IMR-90 (cell line): ENCODE measurements around the gene LCP1. TPM values are rescaled to one million over a fixed set of nuclear protein-coding genes. Genes with fewer than 3 reads are reported as not detected.

Experiments used
- ATAC-seq: fragments of 200-7000 bp; cut with Tn5 transposase; 2 replicates; pipeline ENCODE4 v1.9.1; 2020; ENCODE audit warnings: low read depth, mild to moderate bottlenecking, moderate library complexity
- BruUV-seq: library from RNA; stranded (reverse); fragments of 400-500 nt; replicated peaks from 2 replicates; lab custom pipeline; 2021; lab: Mats Ljungman, UMichigan
- CTCF ChIA-PET: fragments of 300-600 bp; formaldehyde crosslinking; extraction: SDS; loops from one replicate; lab custom pipeline; 2021; ENCODE audit warnings: antibody characterized with exemption; lab: Yijun Ruan, JAX
- POLR2A ChIA-PET: fragments of 300-600 bp; sonication (Branson Sonifier 250); formaldehyde crosslinking; loops from one replicate; lab custom pipeline; 2022; ENCODE audit warnings: antibody characterized with exemption; ENCODE audit not compliant: unreplicated experiment; lab: Charles Lee
- DNase-seq: peaks from one replicate; pipeline ENCODE4 v3.0.0; 2013
- H2AFZ ChIP-seq: replicated peaks from 2 replicates; pipeline ENCODE3; 2013; ENCODE audit warnings: low read length, mild to moderate bottlenecking; ENCODE audit not compliant: poor library complexity
- H2AK5ac ChIP-seq: 2 replicates; pipeline ENCODE4 v1.6.1; 2013; ENCODE audit warnings: low read depth, low read length, inconsistent platforms
- H2AK9ac ChIP-seq: replicated peaks from 2 replicates; pipeline ENCODE3; 2013; ENCODE audit warnings: mild to moderate bottlenecking, low read depth, low read length, moderate library complexity; ENCODE audit not compliant: poor library complexity
- H2BK120ac ChIP-seq: 2 replicates; pipeline ENCODE4 v1.6.1; 2013; ENCODE audit warnings: low read depth, low read length, inconsistent platforms
- H2BK15ac ChIP-seq: 3 replicates; pipeline ENCODE4 v1.6.1; 2013; ENCODE audit warnings: low read depth, low read length, inconsistent platforms
- H2BK20ac ChIP-seq: 2 replicates; pipeline ENCODE4 v1.6.1; 2013; ENCODE audit warnings: low read depth, mild to moderate bottlenecking, inconsistent platforms, low read length, moderate library complexity
- H2BK5ac ChIP-seq: 2 replicates; pipeline ENCODE4 v1.6.1; 2013; ENCODE audit warnings: mild to moderate bottlenecking, low read depth, low read length, inconsistent platforms; ENCODE audit not compliant: poor library complexity, severe bottlenecking
- H3K14ac ChIP-seq: replicated peaks from 2 replicates; pipeline ENCODE4 v1.6.1; 2013; ENCODE audit warnings: low read depth, low read length, inconsistent platforms
- H3K18ac ChIP-seq: 2 replicates; pipeline ENCODE4 v1.6.1; 2013; ENCODE audit warnings: low read depth, low read length, control low read depth
- H3K23ac ChIP-seq: 2 replicates; pipeline ENCODE4 v1.6.1; 2013; ENCODE audit warnings: low read depth, low read length, inconsistent platforms
- H3K27ac ChIP-seq: 2 replicates; pipeline ENCODE4 v1.5.1; 2013; ENCODE audit warnings: mild to moderate bottlenecking, control low read depth, low read length; ENCODE audit not compliant: insufficient read depth
- H3K27me3 ChIP-seq: 2 replicates; pipeline ENCODE4 v1.6.1; 2013; ENCODE audit warnings: low read length; ENCODE audit not compliant: control insufficient read depth, insufficient read depth
- H3K36me3 ChIP-seq: 2 replicates; pipeline ENCODE4 v1.6.1; 2013; ENCODE audit warnings: low read length, mixed read lengths; ENCODE audit not compliant: control insufficient read depth, insufficient read depth
- H3K4ac ChIP-seq: 2 replicates; pipeline ENCODE4 v1.6.1; 2013; ENCODE audit warnings: low read depth, low read length, inconsistent platforms
- H3K4me1 ChIP-seq: 2 replicates; pipeline ENCODE4 v1.6.1; 2013; ENCODE audit warnings: low read length, mixed read lengths; ENCODE audit not compliant: control insufficient read depth, insufficient read depth
- H3K4me2 ChIP-seq: 2 replicates; pipeline ENCODE4 v1.6.1; 2013; ENCODE audit warnings: low read depth, mild to moderate bottlenecking, control low read depth, low read length, moderate library complexity
- H3K4me3 ChIP-seq: 2 replicates; pipeline ENCODE4 v1.5.1; 2013; ENCODE audit warnings: low read depth, mild to moderate bottlenecking, control low read depth, low read length, moderate library complexity; ENCODE audit not compliant: insufficient read depth
- H3K56ac ChIP-seq: 2 replicates; pipeline ENCODE4 v1.6.1; 2013; ENCODE audit warnings: low read length, inconsistent platforms; ENCODE audit not compliant: insufficient read depth; ENCODE audit errors: extremely low read depth
- H3K79me1 ChIP-seq, 2 experiments: 2 replicates each; pipeline ENCODE4 v1.6.1; 2013; ENCODE audit warnings: low read length in 2 of 2, inconsistent platforms in 1 of 2, low read depth in 1 of 2
- H3K9ac ChIP-seq: 2 replicates; pipeline ENCODE4 v1.6.1; 2013; ENCODE audit warnings: low read depth, low read length, control low read depth
- H3K9me1 ChIP-seq: 2 replicates; pipeline ENCODE4 v1.6.1; 2013; ENCODE audit warnings: low read length, inconsistent platforms; ENCODE audit not compliant: insufficient read depth
- H3K9me3 ChIP-seq: 2 replicates; pipeline ENCODE4 v1.6.1; 2013; ENCODE audit warnings: low read length; ENCODE audit not compliant: control insufficient read depth, insufficient read depth
- H4K20me1 ChIP-seq: 2 replicates; pipeline ENCODE4 v1.6.1; 2013; ENCODE audit warnings: low read length, inconsistent platforms; ENCODE audit not compliant: insufficient read depth
- H4K5ac ChIP-seq: 2 replicates; pipeline ENCODE4 v1.6.1; 2013; ENCODE audit warnings: mild to moderate bottlenecking, low read depth, low read length, control low read depth
- H4K8ac ChIP-seq, 2 experiments: 2 replicates each; pipeline ENCODE4 v1.6.1; 2013; ENCODE audit warnings: low read depth in 2 of 2, low read length in 2 of 2, control low read depth in 1 of 2, inconsistent platforms in 1 of 2
- H4K91ac ChIP-seq: 2 replicates; pipeline ENCODE4 v1.6.1; 2013; ENCODE audit warnings: low read depth, low read length, inconsistent platforms; ENCODE audit not compliant: insufficient read depth
- MAZ ChIP-seq: IDR thresholded peaks from 2 replicates; pipeline ENCODE4 v1.6.1; 2012; ENCODE audit warnings: low read depth, mild to moderate bottlenecking, low read length, improper control_type of control experiment, moderate library complexity, borderline replicate concordance
- RFX5 ChIP-seq: IDR thresholded peaks from 2 replicates; pipeline ENCODE4 v1.8.0; 2012; ENCODE audit warnings: low read depth, mild to moderate bottlenecking, low read length, moderate library complexity
- WGBS, 2 experiments: methylation state at CpG; one replicate each; pipeline versions ENCODE4 v1.1.5 to v1.1.7; 2013; ENCODE audit warnings: missing lambda C conversion rate in 2 of 2; ENCODE audit not compliant: insufficient read length in 1 of 2; ENCODE audit errors: extremely low coverage in 2 of 2; 5-methylcytosine and 5-hydroxymethylcytosine counted together
- dilution Hi-C: fragments of 300-500 bp; cut with HindIII; formaldehyde crosslinking; loops from one replicate; pipeline ENCODE4 v1.14.3; 2018; ENCODE audit warnings: low sequenced_read_pairs; ENCODE audit not compliant: unreplicated experiment
- in situ Hi-C: fragments of 300-500 bp; cut with MboI; formaldehyde crosslinking; loops from 3 replicates; pipeline ENCODE4 v1.14.3; 2019; ENCODE audit warnings: low sequenced_read_pairs, inconsistent platforms, mixed read lengths
- intact Hi-C: fragments of 100-400 bp; cut with micrococcal nuclease; formaldehyde crosslinking; loops from 2 replicates; pipeline ENCODE4 v1.10.0; 2022
- polyA plus RNA-seq, 3 experiments: library from polyadenylated mRNA; depleted of rRNA; stranded (reverse); fragments of >200 nt; gene quantifications; 2 replicates each; pipeline ENCODE4 v1.2.3, GENCODE V29; 2012; ENCODE audit warnings: low replicate concordance in 1 of 3
- total RNA-seq: library from RNA; depleted of rRNA; stranded (reverse); fragments of >200 nt; gene quantifications from 2 replicates; pipeline ENCODE4 v1.2.3, GENCODE V29; 2012

The LCP1 gene
- total and polyA plus RNA-seq, 2 of the 4 experiments (the other 2 are of a cell fraction) = not detected

DNA sequence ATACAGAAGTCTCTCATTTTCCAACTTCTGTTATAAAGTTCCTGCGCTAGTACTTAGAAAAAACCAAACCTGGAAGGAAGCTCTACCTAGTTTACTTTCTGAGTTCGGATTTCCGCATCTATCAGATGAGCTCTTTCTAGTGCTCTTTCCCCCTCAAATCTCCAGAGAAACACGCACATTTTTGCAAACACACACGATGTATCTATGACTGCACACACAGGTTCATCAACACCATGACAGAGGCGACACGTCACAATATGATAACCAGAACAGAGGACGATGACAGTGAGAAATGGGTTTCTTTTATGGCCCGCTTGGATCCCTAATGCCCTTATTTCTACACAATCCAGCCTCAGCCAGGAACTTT lies 29.1 kb upstream of the LCP1 start:
- ATAC-seq (no peak), DNase-seq (no peak)
- H3K14ac ChIP-seq = no peak overlapping the region
- no peak overlapping the region for H2BK20ac ChIP-seq
- intact Hi-C loops = no loop called here
- ChIA-PET POLR2A (no interaction called here), CTCF (no interaction called here)
- H2BK5ac ChIP-seq = no peak overlapping the region
- no peak overlapping the region for H4K8ac ChIP-seq
- no peak overlapping the region for H3K9ac ChIP-seq
- no peaks in the 10 kb centered on the region for H4K20me1 ChIP-seq
- no peak overlapping the region for H3K27ac ChIP-seq
- H2AK9ac ChIP-seq = no peak overlapping the region
- H3K4me1 ChIP-seq = no peaks in the 10 kb centered on the region; the same call in 1 of the 2 replicates
- no TSS peak for BruUV-seq
- dilution Hi-C loops = no loop called here
- TF ChIP-seq RFX5 = no peak
- TF ChIP-seq MAZ = no peak
- H3K56ac ChIP-seq = no peak overlapping the region; the same call in 1 of the 2 replicates
- H3K4ac ChIP-seq = no peak overlapping the region
- no peaks in the 10 kb centered on the region for H3K9me3 ChIP-seq
- no peaks in the 10 kb centered on the region for H3K79me1 ChIP-seq
- no peak overlapping the region for H3K4me3 ChIP-seq
- H4K91ac ChIP-seq = no peak overlapping the region
- H3K4me2 ChIP-seq = peak overlapping the region; percentile 96
- no peak overlapping the region for H3K18ac ChIP-seq
- H3K9me1 ChIP-seq = no peaks in the 10 kb centered on the region
- 19% methylated on average over 3 of the region's 9 CpGs; no CpG with 5 or more reads in 1 of the 2 experiments for WGBS, 2 experiments
- no peak overlapping the region for H4K5ac ChIP-seq
- H2BK120ac ChIP-seq = no peak overlapping the region
- no peaks in the 10 kb centered on the region for H3K36me3 ChIP-seq
- H3K27me3 ChIP-seq = peaks cover 16% of the 10 kb centered on the region
- H2BK15ac ChIP-seq = no peak overlapping the region
- in situ Hi-C loops = no loop called here
- H2AK5ac ChIP-seq = no peak overlapping the region
- H3K23ac ChIP-seq = no peak overlapping the region
- H2AFZ ChIP-seq = peak overlapping the region; percentile 47
